T-cell (primary cell): ENCODE results near the gene RGS3. TPM values are rescaled to one million over a fixed set of nuclear protein-coding genes. Genes with fewer than 3 reads are reported as not detected.
A peak's percentile ranks its signal among the peaks of the same experiment; 100 is the strongest.

Experiments used
- ATAC-seq, 4 experiments: fragments of 200-7000 bp in 3 of 4; fragments of 150-1000 bp in 1 of 4; cut with Tn5 transposase; replicated peaks in 1 of 4; 1 replicate in 3 of 4; 2 replicates in 1 of 4; pipeline ENCODE4 v1.10.0; 2021; ENCODE audit warnings: moderate library complexity in 3 of 4, mild to moderate bottlenecking in 2 of 4, moderate number of reproducible peaks in 1 of 4
- CTCF ChIA-PET, 2 donors: fragments of 300-600 bp; sonication (Branson Sonifier 250); formaldehyde crosslinking; loops; one replicate each; lab custom pipeline; 2022; ENCODE audit warnings: antibody characterized with exemption in 2 of 2; lab: Charles Lee
- POLR2A ChIA-PET, 2 donors: fragments of 300-600 bp; sonication (Branson Sonifier 250); formaldehyde crosslinking; loops; one replicate each; lab custom pipeline; 2022; ENCODE audit warnings: antibody characterized with exemption in 2 of 2; lab: Charles Lee
- DNase-seq, 35 experiments: peaks; one replicate each; pipeline versions ENCODE4 v3.0.0 to v3.0.0-alpha.2; 2013 to 2023
- H3K27ac ChIP-seq: one replicate; pipeline ENCODE4 v1.5.1; 2013; ENCODE audit warnings: low read length
- H3K27me3 ChIP-seq, 2 experiments: replicated peaks in 1 of 2; 1 replicate in 1 of 2; 2 replicates in 1 of 2; pipeline versions ENCODE4 v1.6.1 to v1.7.0; 2013; ENCODE audit warnings: low read length in 1 of 2, mixed read lengths in 1 of 2; ENCODE audit not compliant: control insufficient read depth in 2 of 2, insufficient read depth in 2 of 2; ENCODE audit errors: extremely low read depth in 1 of 2
- H3K36me3 ChIP-seq, 2 donors: 1 replicate in 1 of 2; 2 replicates in 1 of 2; pipeline versions ENCODE4 v1.6.1 to v1.7.0; 2013; ENCODE audit warnings: low read length in 1 of 2; ENCODE audit not compliant: control insufficient read depth in 2 of 2, insufficient read depth in 1 of 2; ENCODE audit errors: extremely low read depth in 1 of 2
- H3K4me1 ChIP-seq, 2 experiments: 1 replicate in 1 of 2; 2 replicates in 1 of 2; pipeline versions ENCODE4 v1.6.1 to v1.7.0; 2013; ENCODE audit warnings: low read length in 2 of 2, mixed read lengths in 1 of 2; ENCODE audit not compliant: insufficient read depth in 2 of 2, control insufficient read depth in 1 of 2; ENCODE audit errors: extremely low read depth in 1 of 2
- H3K4me3 ChIP-seq, 2 donors: 1 replicate in 1 of 2; 2 replicates in 1 of 2; pipeline versions ENCODE4 v1.5.1 to v1.7.0; 2013; ENCODE audit warnings: mild to moderate bottlenecking in 2 of 2, low read length in 1 of 2, moderate library complexity in 1 of 2; ENCODE audit not compliant: control insufficient read depth in 1 of 2; ENCODE audit errors: extremely low read depth in 1 of 2
- H3K9me3 ChIP-seq: 2 replicates; pipeline ENCODE4 v1.7.0; 2013
- H3K27ac Mint-ChIP-seq, 2 donors: one replicate each; pipeline ENCODE4 v1.8.0; 2020 to 2021; ENCODE audit warnings: mild to moderate bottlenecking in 2 of 2, mixed read lengths in 2 of 2
- H3K27me3 Mint-ChIP-seq, 2 donors: one replicate each; pipeline ENCODE4 v1.8.0; 2021 to 2022; ENCODE audit warnings: mixed read lengths in 2 of 2
- H3K36me3 Mint-ChIP-seq: one replicate; pipeline ENCODE4 v1.8.0; 2021; ENCODE audit warnings: mixed read lengths
- H3K4me1 Mint-ChIP-seq, 3 donors: one replicate each; pipeline ENCODE4 v1.8.0; 2020 to 2022; ENCODE audit warnings: mixed read lengths in 3 of 3, mild to moderate bottlenecking in 1 of 3
- H3K4me3 Mint-ChIP-seq, 3 donors: one replicate each; pipeline ENCODE4 v1.8.0; 2020 to 2022; ENCODE audit warnings: mild to moderate bottlenecking in 3 of 3, mixed read lengths in 3 of 3, moderate library complexity in 3 of 3
- H3K9me3 Mint-ChIP-seq, 3 donors: one replicate each; pipeline ENCODE4 v1.8.0; 2020 to 2022; ENCODE audit warnings: mixed read lengths in 3 of 3
- WGBS: methylation state at CpG from one replicate; pipeline ENCODE4 v1.1.5; 2013; ENCODE audit warnings: missing lambda C conversion rate; ENCODE audit not compliant: insufficient coverage; 5-methylcytosine and 5-hydroxymethylcytosine counted together
- total RNA-seq, 35 experiments: library from RNA in 6 of 35; stranded (reverse) in 6 of 35; fragments of 120-200 nt in 1 of 35; gene quantifications; one replicate each; pipeline versions ENCODE4 v1.2.1 to v1.2.4 and lab custom pipeline; 2013 to 2026

Gene RGS3
- total RNA-seq, 5 donors from 2014 or later (not counting 1 experiment from before 2014, with no cell fraction given), result 15.9 to 36.5 (median 24.9) TPM

DNA sequence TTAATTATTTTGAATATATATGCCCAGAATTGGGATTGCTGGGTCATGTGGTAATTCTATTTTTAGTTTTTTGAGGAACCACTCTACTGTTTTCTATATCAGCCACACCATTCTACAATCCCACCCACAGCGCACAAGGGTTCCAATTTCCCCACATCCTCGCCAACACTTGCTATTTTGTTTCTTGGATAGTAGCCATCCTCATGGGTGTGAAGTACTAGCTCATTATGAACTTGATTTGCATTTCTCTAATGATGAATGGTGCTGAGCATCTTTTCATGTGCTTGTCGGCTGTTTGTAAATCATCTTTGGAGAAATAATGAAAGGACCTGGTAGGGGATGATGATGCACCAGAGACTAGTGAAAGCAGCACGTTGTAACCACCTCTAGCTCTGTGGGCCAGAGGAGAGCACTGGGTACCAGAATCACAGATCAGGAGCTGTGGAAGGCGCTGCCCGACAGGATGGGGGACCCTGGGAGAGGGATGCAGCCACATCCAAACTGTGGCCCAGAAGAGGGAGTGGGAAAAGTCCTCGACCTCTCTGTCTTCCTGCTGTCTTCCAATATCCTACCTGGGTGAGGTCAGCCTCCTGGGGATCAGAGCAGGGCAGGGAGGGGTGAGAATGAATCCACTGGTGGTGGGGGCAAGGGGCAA lies 155.4 kb downstream of the RGS3 start:
- peak in 1 of 35 experiments; percentile 21 for DNase-seq
- Mint-ChIP-seq H3K27me3 (peaks cover 0 to 6% of the 10 kb centered on the region in 2 donors), H3K36me3 (no peaks in the 10 kb centered on the region), H3K4me1 (peaks cover 0 to 9% (median 6%) of the 10 kb centered on the region in 3 donors), H3K9me3 (no peaks in the 10 kb centered on the region), H3K4me3 (no peak overlapping the region), H3K27ac (no peak overlapping the region)
- ChIA-PET POLR2A (no interaction called here), CTCF (interaction anchor here in 1 of 2 donors (0.6 kb wide), 1 partner anchor 940 kb away, joined by 3 read pairs; no protein-coding TSS in a partner anchor)
- H3K9me3 ChIP-seq, result no peaks in the 10 kb centered on the region
- no peak for ATAC-seq
- H3K27ac ChIP-seq, result no peak overlapping the region
- no peaks in the 10 kb centered on the region for H3K4me1 ChIP-seq
- 83% methylated on average over 1 of the region's 7 CpGs for WGBS
- H3K36me3 ChIP-seq, result no peaks in the 10 kb centered on the region
- peaks cover 0 to 23% of the 10 kb centered on the region in 2 experiments for H3K27me3 ChIP-seq
- H3K4me3 ChIP-seq, result no peak overlapping the region

DNA sequence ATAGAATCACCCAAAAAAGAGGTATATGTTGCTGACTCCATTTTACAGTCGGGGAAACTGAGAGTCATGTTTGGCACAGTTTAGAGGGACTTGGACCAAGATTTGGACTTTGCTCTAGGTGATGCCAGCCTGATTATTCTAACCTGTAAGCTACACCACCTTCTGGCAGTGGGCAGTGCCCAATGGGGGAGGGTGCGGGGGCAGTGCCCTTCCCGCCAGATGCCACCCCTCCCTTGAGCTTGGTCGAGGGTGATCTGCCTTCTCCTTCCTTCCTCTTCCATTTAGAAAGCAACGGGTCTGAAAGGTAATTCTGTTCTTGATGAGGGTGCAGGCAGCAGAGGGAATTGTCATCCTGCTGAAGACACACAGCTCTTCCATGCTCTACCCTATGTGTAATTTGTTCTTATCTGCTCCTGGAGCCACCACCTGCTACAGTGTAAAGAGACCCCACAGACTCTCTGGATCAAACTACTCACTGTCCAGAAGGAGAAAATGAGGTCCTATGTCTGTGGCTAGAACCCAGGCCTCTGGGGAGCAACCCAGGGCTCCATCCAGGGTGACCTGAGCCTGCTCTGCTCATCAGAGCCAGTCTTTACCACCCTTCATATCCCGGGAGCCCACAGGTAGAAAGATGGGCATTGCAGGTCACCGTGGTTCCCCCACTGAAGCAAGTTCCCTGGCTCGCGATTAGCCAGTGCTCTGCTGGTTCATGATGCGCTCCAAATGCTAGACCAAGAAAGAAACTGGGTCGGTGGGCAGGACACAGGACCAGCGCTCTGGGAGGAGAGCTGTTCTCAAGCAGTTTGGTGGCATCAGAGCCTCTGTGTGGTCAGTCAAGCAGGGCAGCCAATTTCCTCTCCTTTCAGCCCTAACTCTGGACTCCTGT lies 156.2 kb downstream of the RGS3 start:
- H3K27ac Mint-ChIP-seq, result no peak overlapping the region
- peak in 1 of 35 experiments; percentile 10 for DNase-seq
- ATAC-seq, result no peak
- H3K4me3 Mint-ChIP-seq, result no peak overlapping the region
- 78% methylated on average over 6 of the region's 12 CpGs for WGBS
- peaks cover 0 to 23% of the 10 kb centered on the region in 2 experiments for H3K27me3 ChIP-seq
- no peaks in the 10 kb centered on the region for H3K4me1 ChIP-seq
- H3K27ac ChIP-seq, result no peak overlapping the region
- ChIA-PET POLR2A (no interaction called here), CTCF (no interaction called here)
- no peaks in the 10 kb centered on the region for H3K9me3 ChIP-seq
- peaks cover 0 to 6% of the 10 kb centered on the region in 2 donors for H3K27me3 Mint-ChIP-seq
- H3K4me1 Mint-ChIP-seq, result peaks cover 0 to 9% (median 6%) of the 10 kb centered on the region in 3 donors
- no peaks in the 10 kb centered on the region for H3K36me3 Mint-ChIP-seq
- no peaks in the 10 kb centered on the region for H3K36me3 ChIP-seq
- H3K4me3 ChIP-seq, result no peak overlapping the region
- H3K9me3 Mint-ChIP-seq, result no peaks in the 10 kb centered on the region

DNA sequence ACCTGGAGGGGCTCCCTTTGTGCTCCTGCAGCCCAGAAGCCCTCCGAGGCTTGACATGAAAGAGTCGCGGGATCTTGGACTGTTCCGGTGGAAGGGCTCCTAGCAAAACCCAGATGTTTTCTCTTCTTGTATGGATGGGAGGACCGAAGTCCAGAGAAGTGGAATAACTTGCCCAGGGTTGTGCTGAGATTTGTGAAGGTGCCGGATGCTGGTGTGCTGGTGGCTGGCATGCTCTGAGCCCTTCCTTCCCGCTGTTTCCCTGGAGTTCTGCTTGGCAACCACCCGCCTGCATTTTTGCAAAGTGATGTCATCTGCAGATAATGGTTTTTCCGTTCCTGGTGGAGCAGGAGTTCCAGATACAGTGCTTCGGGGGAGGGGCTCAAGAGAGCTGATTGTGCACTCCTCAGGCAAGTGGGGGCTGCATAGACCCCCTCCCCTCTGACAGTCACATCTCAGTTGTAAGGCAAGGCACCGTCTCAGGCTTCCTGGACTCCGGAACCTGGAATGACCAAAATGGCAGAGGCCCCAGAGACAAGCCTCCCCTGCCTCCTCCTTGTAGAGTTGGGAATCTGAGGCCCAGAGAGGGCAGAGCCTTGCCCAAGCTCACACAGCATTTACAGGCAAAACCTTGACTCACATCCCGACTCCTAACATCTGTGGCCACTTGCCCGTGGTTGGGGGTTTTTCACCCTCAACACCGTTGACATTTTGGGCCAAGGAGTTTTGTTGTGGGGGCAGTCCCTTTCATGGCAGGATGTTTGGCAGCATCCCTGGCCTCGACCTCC lies 157.0 kb downstream of the RGS3 start:
- H3K9me3 ChIP-seq, result no peaks in the 10 kb centered on the region
- 86% methylated on average over 12 of the region's 16 CpGs for WGBS
- H3K36me3 Mint-ChIP-seq, result no peaks in the 10 kb centered on the region
- H3K4me1 ChIP-seq, result no peaks in the 10 kb centered on the region
- no peak overlapping the region for H3K27ac Mint-ChIP-seq
- ATAC-seq (no peak), DNase-seq (no peak)
- ChIA-PET CTCF (no interaction called here), POLR2A (no interaction called here)
- H3K4me3 Mint-ChIP-seq, result no peak overlapping the region
- peaks cover 0 to 6% of the 10 kb centered on the region in 2 donors for H3K27me3 Mint-ChIP-seq
- no peak overlapping the region for H3K4me3 ChIP-seq
- H3K9me3 Mint-ChIP-seq, result no peaks in the 10 kb centered on the region
- peaks cover 0 to 27% of the 10 kb centered on the region in 2 experiments for H3K27me3 ChIP-seq
- H3K4me1 Mint-ChIP-seq, result peaks cover 0 to 8% (median 6%) of the 10 kb centered on the region in 3 donors
- no peaks in the 10 kb centered on the region for H3K36me3 ChIP-seq
- H3K27ac ChIP-seq, result no peak overlapping the region

DNA sequence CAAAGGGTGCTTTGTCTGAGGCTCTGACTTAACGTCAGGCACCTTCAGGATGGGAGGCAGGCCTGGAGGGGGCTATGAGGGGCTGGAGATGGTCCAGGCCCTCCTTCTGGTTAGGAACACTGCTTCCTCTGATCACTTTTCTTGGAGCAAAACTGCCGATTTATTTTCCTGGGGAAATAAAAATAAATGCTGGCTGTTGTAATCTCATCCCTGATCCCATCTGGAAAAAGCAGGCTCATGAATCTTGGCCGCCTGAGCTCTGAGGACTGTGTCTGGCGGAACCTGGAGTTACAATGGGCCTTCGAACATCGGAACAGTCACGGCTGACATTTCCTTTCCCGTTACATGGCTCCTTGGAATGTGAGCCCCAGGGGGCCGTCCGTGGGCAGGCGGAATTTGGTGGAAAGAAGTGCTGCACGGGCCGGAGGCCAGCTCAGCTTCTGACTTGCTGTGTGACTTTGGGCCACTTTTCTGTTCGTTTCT lies 157.8 kb downstream of the RGS3 start:
- ATAC-seq (no peak), DNase-seq (no peak)
- ChIA-PET POLR2A (no interaction called here), CTCF (no interaction called here)
- WGBS, result 94% methylated on average over 9 of the region's 14 CpGs
- H3K4me1 ChIP-seq, result no peaks in the 10 kb centered on the region
- H3K9me3 ChIP-seq, result no peaks in the 10 kb centered on the region
- no peaks in the 10 kb centered on the region for H3K36me3 ChIP-seq
- Mint-ChIP-seq H3K9me3 (no peaks in the 10 kb centered on the region), H3K36me3 (no peaks in the 10 kb centered on the region), H3K4me3 (no peak overlapping the region), H3K27ac (no peak overlapping the region), H3K4me1 (peaks cover 0 to 8% (median 6%) of the 10 kb centered on the region in 3 donors), H3K27me3 (peaks cover 0 to 6% of the 10 kb centered on the region in 2 donors)
- H3K27me3 ChIP-seq, result peaks cover 0 to 27% of the 10 kb centered on the region in 2 experiments
- no peak overlapping the region for H3K27ac ChIP-seq
- no peak overlapping the region for H3K4me3 ChIP-seq

DNA sequence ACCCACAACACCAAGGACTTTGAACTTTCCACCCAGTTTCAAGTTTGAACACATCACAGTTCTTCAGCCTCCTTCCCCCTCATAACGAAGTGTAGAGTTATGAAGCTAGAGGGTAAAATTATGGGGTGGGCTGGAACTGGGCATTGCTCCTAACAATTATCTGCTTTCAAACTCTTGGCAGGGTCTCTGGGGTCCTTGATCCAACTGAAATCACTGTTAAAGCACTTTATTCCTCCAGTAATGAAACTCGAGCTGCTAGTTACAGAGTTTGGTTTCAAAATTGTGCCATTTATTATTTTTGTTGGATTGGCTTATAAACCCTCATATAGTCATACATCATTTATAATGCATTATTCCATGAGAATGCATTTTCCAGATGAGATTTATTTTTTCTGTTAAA lies 158.5 kb downstream of the RGS3 start:
- no CpG with 5 or more reads among the region's 2 CpGs for WGBS
- Mint-ChIP-seq H3K4me3 (no peak overlapping the region), H3K36me3 (no peaks in the 10 kb centered on the region), H3K27me3 (peaks cover 0 to 8% of the 10 kb centered on the region in 2 donors), H3K27ac (no peak overlapping the region), H3K4me1 (peaks cover 0 to 8% (median 6%) of the 10 kb centered on the region in 3 donors), H3K9me3 (no peaks in the 10 kb centered on the region)
- POLR2A ChIA-PET, result interaction anchor here in 1 of 2 donors (0.5 kb wide), 1 partner anchor 98 kb away, joined by 3 read pairs; no protein-coding TSS in a partner anchor
- DNase-seq (no peak), ATAC-seq (no peak)
- Histone ChIP-seq H3K36me3 (no peaks in the 10 kb centered on the region), H3K9me3 (no peaks in the 10 kb centered on the region), H3K4me3 (no peak overlapping the region), H3K27me3 (peaks cover 0 to 29% of the 10 kb centered on the region in 2 experiments), H3K27ac (no peak overlapping the region), H3K4me1 (no peaks in the 10 kb centered on the region)
- CTCF ChIA-PET, result no interaction called here
